ENCODE results near the gene CALR3.

The CALR3 gene

DNA sequence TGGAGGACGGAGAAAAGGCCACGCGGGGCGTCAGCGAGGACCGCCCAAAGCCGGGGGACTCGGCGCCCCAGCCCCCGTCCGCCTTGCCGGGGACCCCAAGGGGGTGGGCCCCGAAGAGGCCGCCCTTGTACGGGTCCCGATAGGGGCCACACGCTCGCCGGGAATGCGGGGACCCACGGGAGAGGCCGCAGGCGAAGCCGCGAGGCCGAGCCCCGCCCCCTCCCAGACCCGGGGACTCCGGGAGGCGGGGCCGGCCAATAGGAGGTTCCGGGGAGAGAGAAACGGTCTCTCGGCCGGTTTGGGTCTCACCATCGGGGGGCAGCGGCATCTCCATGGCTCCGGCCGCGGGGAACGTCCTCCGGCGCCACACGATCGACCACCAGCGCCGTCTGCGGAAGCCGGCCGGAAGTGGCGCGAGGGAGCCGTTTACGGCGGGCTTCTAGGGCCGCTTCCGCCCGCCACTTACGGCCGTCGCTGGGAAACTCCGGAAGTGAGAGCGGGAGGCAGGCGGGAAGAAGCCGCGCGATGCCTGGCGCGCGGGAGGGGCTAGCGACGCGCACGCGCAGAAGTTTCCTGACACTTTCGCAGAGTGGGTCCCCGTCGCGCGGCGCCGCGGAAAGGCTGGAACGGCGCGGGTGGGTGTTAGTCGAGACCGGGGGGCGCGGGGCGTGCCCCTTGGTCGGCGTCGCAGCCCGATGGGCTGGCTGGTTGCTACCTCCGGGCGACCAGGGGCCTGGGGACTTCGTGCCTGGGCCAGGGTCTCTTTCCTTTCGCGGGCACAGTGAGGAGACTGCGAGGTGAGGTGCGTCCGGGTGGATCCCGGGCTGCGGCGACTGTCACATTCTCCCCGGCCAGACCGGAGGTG, 46.3 kb upstream of the CALR3 start, which contains the start of gene CHERP:
Gene CHERP (minus strand): TSS at position 393 of the 865 bp plus-strand sequence. CDS start 59 bp downstream, at position 334.
- peak; percentile 82; the same call in 1 of the 2 replicates for TF ChIP-seq ZBTB7A (IDR thresholded peaks at IDR 0.05; ENCODE audit: low read depth)
- no peak for TF ChIP-seq RAD21 (IDR thresholded peaks at IDR 0.05; ENCODE audit: low read depth)
- TF ChIP-seq TAF1 (IDR thresholded peaks at IDR 0.05; ENCODE audit: low read depth), result peak; percentile 86
- TF ChIP-seq, protein P1, sequence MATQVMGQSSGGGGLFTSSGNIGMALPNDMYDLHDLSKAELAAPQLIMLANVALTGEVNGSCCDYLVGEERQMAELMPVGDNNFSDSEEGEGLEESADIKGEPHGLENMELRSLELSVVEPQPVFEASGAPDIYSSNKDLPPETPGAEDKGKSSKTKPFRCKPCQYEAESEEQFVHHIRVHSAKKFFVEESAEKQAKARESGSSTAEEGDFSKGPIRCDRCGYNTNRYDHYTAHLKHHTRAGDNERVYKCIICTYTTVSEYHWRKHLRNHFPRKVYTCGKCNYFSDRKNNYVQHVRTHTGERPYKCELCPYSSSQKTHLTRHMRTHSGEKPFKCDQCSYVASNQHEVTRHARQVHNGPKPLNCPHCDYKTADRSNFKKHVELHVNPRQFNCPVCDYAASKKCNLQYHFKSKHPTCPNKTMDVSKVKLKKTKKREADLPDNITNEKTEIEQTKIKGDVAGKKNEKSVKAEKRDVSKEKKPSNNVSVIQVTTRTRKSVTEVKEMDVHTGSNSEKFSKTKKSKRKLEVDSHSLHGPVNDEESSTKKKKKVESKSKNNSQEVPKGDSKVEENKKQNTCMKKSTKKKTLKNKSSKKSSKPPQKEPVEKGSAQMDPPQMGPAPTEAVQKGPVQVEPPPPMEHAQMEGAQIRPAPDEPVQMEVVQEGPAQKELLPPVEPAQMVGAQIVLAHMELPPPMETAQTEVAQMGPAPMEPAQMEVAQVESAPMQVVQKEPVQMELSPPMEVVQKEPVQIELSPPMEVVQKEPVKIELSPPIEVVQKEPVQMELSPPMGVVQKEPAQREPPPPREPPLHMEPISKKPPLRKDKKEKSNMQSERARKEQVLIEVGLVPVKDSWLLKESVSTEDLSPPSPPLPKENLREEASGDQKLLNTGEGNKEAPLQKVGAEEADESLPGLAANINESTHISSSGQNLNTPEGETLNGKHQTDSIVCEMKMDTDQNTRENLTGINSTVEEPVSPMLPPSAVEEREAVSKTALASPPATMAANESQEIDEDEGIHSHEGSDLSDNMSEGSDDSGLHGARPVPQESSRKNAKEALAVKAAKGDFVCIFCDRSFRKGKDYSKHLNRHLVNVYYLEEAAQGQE (IDR thresholded peaks at IDR 0.05; ENCODE audit: low read depth), result no peak
- TF ChIP-seq YY1 (IDR thresholded peaks at IDR 0.05; ENCODE audit: low read depth), result 0 out of 2 replicates have a peak, but pooled peaks have one; percentile 17
- TF ChIP-seq CEBPB (IDR thresholded peaks at IDR 0.05), result no peak
- no peak; the same call in 1 of the 2 replicates for TF ChIP-seq EP300 (IDR thresholded peaks at IDR 0.05; ENCODE audit: borderline replicate concordance)
- TF ChIP-seq NFIC (IDR thresholded peaks at IDR 0.05), result no peak
- no peak; the same call in 1 of the 2 replicates for TF ChIP-seq TEAD4 (IDR thresholded peaks at IDR 0.05)
- TF ChIP-seq, protein P2, sequence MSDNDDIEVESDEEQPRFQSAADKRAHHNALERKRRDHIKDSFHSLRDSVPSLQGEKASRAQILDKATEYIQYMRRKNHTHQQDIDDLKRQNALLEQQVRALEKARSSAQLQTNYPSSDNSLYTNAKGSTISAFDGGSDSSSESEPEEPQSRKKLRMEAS (IDR thresholded peaks at IDR 0.05), result peak; percentile 83
- TF ChIP-seq, protein P3, sequence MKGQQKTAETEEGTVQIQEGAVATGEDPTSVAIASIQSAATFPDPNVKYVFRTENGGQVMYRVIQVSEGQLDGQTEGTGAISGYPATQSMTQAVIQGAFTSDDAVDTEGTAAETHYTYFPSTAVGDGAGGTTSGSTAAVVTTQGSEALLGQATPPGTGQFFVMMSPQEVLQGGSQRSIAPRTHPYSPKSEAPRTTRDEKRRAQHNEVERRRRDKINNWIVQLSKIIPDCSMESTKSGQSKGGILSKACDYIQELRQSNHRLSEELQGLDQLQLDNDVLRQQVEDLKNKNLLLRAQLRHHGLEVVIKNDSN (IDR thresholded peaks at IDR 0.05), result no peak; the same call in 1 of the 2 replicates
- TF ChIP-seq EGR1 (IDR thresholded peaks at IDR 0.05), result no peak; the same call in 1 of the 2 replicates
- peak; percentile 40 for TF ChIP-seq CREB1 (IDR thresholded peaks at IDR 0.05; ENCODE audit: low read depth)
- 0 out of 2 replicates have a peak, but pooled peaks have one; percentile 44 for TF ChIP-seq TCF12 (IDR thresholded peaks at IDR 0.05; ENCODE audit: low read depth)
- no peak for TF ChIP-seq FOXM1 (IDR thresholded peaks at IDR 0.05; ENCODE audit: borderline replicate concordance, low read depth)

DNA sequence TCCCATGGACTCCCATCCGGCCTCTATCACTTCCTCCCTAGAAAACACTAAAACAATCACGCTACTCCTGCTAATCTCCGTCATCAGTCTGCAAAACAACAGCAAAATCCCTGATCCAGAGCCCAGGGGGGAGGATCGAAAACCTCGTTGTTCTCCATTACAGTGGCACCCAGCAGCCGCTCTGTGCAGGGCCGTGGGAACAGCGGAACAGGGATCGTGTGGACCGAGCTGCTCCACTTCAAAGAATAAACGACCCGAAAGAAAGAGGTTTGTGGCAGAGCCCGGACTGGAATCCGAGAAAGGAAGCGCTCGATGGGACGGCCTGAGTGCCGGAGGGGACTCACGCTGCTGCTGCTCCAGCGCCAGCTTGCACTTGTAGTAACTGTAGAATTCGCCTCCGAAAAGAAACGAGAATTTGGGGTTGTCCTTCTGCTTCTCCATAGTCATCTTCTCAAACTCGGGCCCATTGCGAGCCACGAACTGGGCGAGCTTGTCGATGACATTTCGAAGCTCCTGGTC, 45.6 kb upstream of the CALR3 start:
- TF ChIP-seq, protein P2 (IDR thresholded peaks at IDR 0.05), result no peak
- no peak for TF ChIP-seq NFIC (IDR thresholded peaks at IDR 0.05)
- no peak for TF ChIP-seq TCF12 (IDR thresholded peaks at IDR 0.05; ENCODE audit: low read depth)
- TF ChIP-seq YY1 (IDR thresholded peaks at IDR 0.05; ENCODE audit: low read depth), result no peak
- TF ChIP-seq RAD21 (IDR thresholded peaks at IDR 0.05; ENCODE audit: low read depth), result no peak
- TF ChIP-seq ZBTB7A (IDR thresholded peaks at IDR 0.05; ENCODE audit: low read depth), result no peak
- no peak for TF ChIP-seq CREB1 (IDR thresholded peaks at IDR 0.05; ENCODE audit: low read depth)
- no peak for TF ChIP-seq TEAD4 (IDR thresholded peaks at IDR 0.05)
- no peak for TF ChIP-seq TAF1 (IDR thresholded peaks at IDR 0.05; ENCODE audit: low read depth)
- TF ChIP-seq, protein P3 (IDR thresholded peaks at IDR 0.05), result no peak
- TF ChIP-seq, protein P1 (IDR thresholded peaks at IDR 0.05; ENCODE audit: low read depth), result no peak

DNA sequence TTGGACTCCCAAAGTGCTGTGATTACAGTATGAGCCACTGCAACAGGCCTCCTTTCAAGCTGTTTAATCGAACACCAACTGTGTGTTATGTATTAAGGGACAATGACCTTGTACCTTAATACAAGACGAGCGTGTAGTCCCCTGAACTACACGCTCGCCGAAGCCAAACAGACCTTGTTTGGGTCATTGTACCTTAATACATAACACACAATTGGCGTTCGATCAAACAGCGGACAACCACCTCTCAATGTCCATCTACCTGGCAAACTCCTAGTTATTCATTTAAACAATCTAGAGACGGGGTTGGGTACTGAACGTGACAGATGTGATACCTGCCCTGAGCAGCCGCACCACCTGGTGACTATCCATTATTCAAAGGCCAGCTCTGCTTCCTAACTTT, 45.0 kb upstream of the CALR3 start:
- no peak for TF ChIP-seq EP300 (IDR thresholded peaks at IDR 0.05; ENCODE audit: borderline replicate concordance)
- TF ChIP-seq YY1 (IDR thresholded peaks at IDR 0.05; ENCODE audit: low read depth), result no peak
- no peak for TF ChIP-seq TEAD4 (IDR thresholded peaks at IDR 0.05)
- no peak for TF ChIP-seq ZBTB7A (IDR thresholded peaks at IDR 0.05; ENCODE audit: low read depth)
- TF ChIP-seq FOXM1 (IDR thresholded peaks at IDR 0.05; ENCODE audit: borderline replicate concordance, low read depth), result no peak
- TF ChIP-seq CEBPB (IDR thresholded peaks at IDR 0.05), result no peak
- TF ChIP-seq, protein P3 (IDR thresholded peaks at IDR 0.05), result no peak
- TF ChIP-seq, protein P1 (IDR thresholded peaks at IDR 0.05; ENCODE audit: low read depth), result no peak
- no peak for TF ChIP-seq EGR1 (IDR thresholded peaks at IDR 0.05)
